T-cell (primary cell): ENCODE results near the gene EXOC3L1. TPM values are rescaled to one million over a fixed set of nuclear protein-coding genes. Genes with fewer than 3 reads are reported as not detected.

Source experiments
- ATAC-seq, 4 experiments: fragments of 200-7000 bp in 3 of 4; fragments of 150-1000 bp in 1 of 4; cut with Tn5 transposase; replicated peaks in 1 of 4; 1 replicate in 3 of 4; 2 replicates in 1 of 4; pipeline ENCODE4 v1.10.0; 2021; ENCODE audit warnings: moderate library complexity in 3 of 4, mild to moderate bottlenecking in 2 of 4, moderate number of reproducible peaks in 1 of 4
- CTCF ChIA-PET, 2 donors: fragments of 300-600 bp; sonication (Branson Sonifier 250); formaldehyde crosslinking; loops; one replicate each; lab custom pipeline; 2022; ENCODE audit warnings: antibody characterized with exemption in 2 of 2; lab: Charles Lee
- POLR2A ChIA-PET, 2 donors: fragments of 300-600 bp; sonication (Branson Sonifier 250); formaldehyde crosslinking; loops; one replicate each; lab custom pipeline; 2022; ENCODE audit warnings: antibody characterized with exemption in 2 of 2; lab: Charles Lee
- DNase-seq, 35 experiments: peaks; one replicate each; pipeline versions ENCODE4 v3.0.0 to v3.0.0-alpha.2; 2013 to 2023
- H3K27ac ChIP-seq: one replicate; pipeline ENCODE4 v1.5.1; 2013; ENCODE audit warnings: low read length
- H3K27me3 ChIP-seq, 2 experiments: replicated peaks in 1 of 2; 1 replicate in 1 of 2; 2 replicates in 1 of 2; pipeline versions ENCODE4 v1.6.1 to v1.7.0; 2013; ENCODE audit warnings: low read length in 1 of 2, mixed read lengths in 1 of 2; ENCODE audit not compliant: control insufficient read depth in 2 of 2, insufficient read depth in 2 of 2; ENCODE audit errors: extremely low read depth in 1 of 2
- H3K36me3 ChIP-seq, 2 donors: 1 replicate in 1 of 2; 2 replicates in 1 of 2; pipeline versions ENCODE4 v1.6.1 to v1.7.0; 2013; ENCODE audit warnings: low read length in 1 of 2; ENCODE audit not compliant: control insufficient read depth in 2 of 2, insufficient read depth in 1 of 2; ENCODE audit errors: extremely low read depth in 1 of 2
- H3K4me1 ChIP-seq, 2 experiments: 1 replicate in 1 of 2; 2 replicates in 1 of 2; pipeline versions ENCODE4 v1.6.1 to v1.7.0; 2013; ENCODE audit warnings: low read length in 2 of 2, mixed read lengths in 1 of 2; ENCODE audit not compliant: insufficient read depth in 2 of 2, control insufficient read depth in 1 of 2; ENCODE audit errors: extremely low read depth in 1 of 2
- H3K4me3 ChIP-seq, 2 donors: 1 replicate in 1 of 2; 2 replicates in 1 of 2; pipeline versions ENCODE4 v1.5.1 to v1.7.0; 2013; ENCODE audit warnings: mild to moderate bottlenecking in 2 of 2, low read length in 1 of 2, moderate library complexity in 1 of 2; ENCODE audit not compliant: control insufficient read depth in 1 of 2; ENCODE audit errors: extremely low read depth in 1 of 2
- H3K9me3 ChIP-seq: 2 replicates; pipeline ENCODE4 v1.7.0; 2013
- H3K27ac Mint-ChIP-seq, 2 donors: one replicate each; pipeline ENCODE4 v1.8.0; 2020 to 2021; ENCODE audit warnings: mild to moderate bottlenecking in 2 of 2, mixed read lengths in 2 of 2
- H3K27me3 Mint-ChIP-seq, 2 donors: one replicate each; pipeline ENCODE4 v1.8.0; 2021 to 2022; ENCODE audit warnings: mixed read lengths in 2 of 2
- H3K36me3 Mint-ChIP-seq: one replicate; pipeline ENCODE4 v1.8.0; 2021; ENCODE audit warnings: mixed read lengths
- H3K4me1 Mint-ChIP-seq, 3 donors: one replicate each; pipeline ENCODE4 v1.8.0; 2020 to 2022; ENCODE audit warnings: mixed read lengths in 3 of 3, mild to moderate bottlenecking in 1 of 3
- H3K4me3 Mint-ChIP-seq, 3 donors: one replicate each; pipeline ENCODE4 v1.8.0; 2020 to 2022; ENCODE audit warnings: mild to moderate bottlenecking in 3 of 3, mixed read lengths in 3 of 3, moderate library complexity in 3 of 3
- H3K9me3 Mint-ChIP-seq, 3 donors: one replicate each; pipeline ENCODE4 v1.8.0; 2020 to 2022; ENCODE audit warnings: mixed read lengths in 3 of 3
- WGBS: methylation state at CpG from one replicate; pipeline ENCODE4 v1.1.5; 2013; ENCODE audit warnings: missing lambda C conversion rate; ENCODE audit not compliant: insufficient coverage; 5-methylcytosine and 5-hydroxymethylcytosine counted together
- total RNA-seq, 35 experiments: library from RNA in 6 of 35; stranded (reverse) in 6 of 35; fragments of 120-200 nt in 1 of 35; gene quantifications; one replicate each; pipeline versions ENCODE4 v1.2.1 to v1.2.4 and lab custom pipeline; 2013 to 2026

The EXOC3L1 gene
- total RNA-seq, 5 donors from 2014 or later (not counting 1 experiment from before 2014, with no cell fraction given): 0.25 TPM; not detected in 4

DNA sequence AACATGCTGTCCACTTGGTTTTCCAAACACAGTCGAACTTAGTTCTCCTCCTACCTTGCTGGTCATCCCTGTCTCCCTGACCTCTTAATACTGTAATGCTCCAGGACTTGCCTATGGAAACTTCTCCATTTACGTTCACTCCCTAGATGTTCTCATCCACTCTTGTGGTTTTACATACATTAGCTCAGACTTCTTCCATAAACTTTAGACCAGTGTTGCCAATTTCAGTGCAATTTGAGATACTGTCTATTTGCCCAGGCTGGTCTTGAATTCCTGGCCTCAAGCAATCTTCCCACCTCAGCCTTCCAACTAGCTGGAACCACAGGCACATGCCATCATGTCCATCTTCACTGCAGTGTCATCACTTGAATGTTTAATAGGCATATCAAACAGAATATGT lies 7.6 kb downstream of the EXOC3L1 start:
- ATAC-seq: no peak
- peaks cover 3 to 43% of the 10 kb centered on the region in 2 experiments for H3K27me3 ChIP-seq
- no peak overlapping the region for H3K4me3 Mint-ChIP-seq

DNA sequence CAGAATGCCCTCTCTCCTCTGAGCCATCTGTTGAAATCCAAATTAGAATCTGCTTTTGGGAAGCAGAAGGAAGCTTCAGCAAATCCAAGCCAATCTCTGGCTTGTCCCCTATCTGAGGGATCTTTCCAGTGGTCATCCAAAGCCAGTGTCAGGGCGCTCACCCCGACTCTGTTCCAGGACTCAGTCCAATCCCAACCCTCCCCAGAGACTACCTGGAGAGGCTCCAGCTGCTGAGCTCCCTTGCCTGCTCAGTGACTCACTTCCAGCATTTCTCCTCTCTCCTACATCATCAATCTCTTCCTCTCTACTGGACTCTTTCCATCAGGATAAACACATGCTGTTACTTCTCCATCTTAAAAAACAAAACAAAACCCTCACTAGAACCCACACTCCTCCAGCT lies 8.6 kb downstream of the EXOC3L1 start:
- ATAC-seq: no peak
- CTCF ChIA-PET: interaction anchor here (0.7 to 2.1 kb wide), 2 partner anchors 22 to 28 kb away, joined by 4 to 8 read pairs; partner anchors contain the start of genes FBXL8 (in 1 of the 2) and TRADD (in 1 of the 2)
- Histone ChIP-seq H3K36me3 (no peaks in the 10 kb centered on the region), H3K27ac (no peak overlapping the region), H3K9me3 (no peaks in the 10 kb centered on the region), H3K4me1 (peaks cover 4 to 42% of the 10 kb centered on the region in 2 experiments), H3K27me3 (peaks cover 6 to 41% of the 10 kb centered on the region in 2 experiments), H3K4me3 (no peak overlapping the region)
- Mint-ChIP-seq H3K9me3 (no peaks in the 10 kb centered on the region), H3K4me1 (peaks cover 22 to 34% (median 23%) of the 10 kb centered on the region in 3 donors), H3K4me3 (no peak overlapping the region), H3K36me3 (no peaks in the 10 kb centered on the region), H3K27me3 (peaks cover 14 to 21% of the 10 kb centered on the region in 2 donors), H3K27ac (no peak overlapping the region)
- no peak for DNase-seq
- WGBS: 94% methylated on average over 2 of the region's 2 CpGs
- POLR2A ChIA-PET: interaction anchor here in 1 of 2 donors (1.0 kb wide), 1 partner anchor 229 kb away, joined by 10 read pairs; no protein-coding TSS in a partner anchor

More for the DNA sequence above, 7.6 kb downstream of the EXOC3L1 start:
- ChIA-PET POLR2A (interaction anchor here in 1 of 2 donors (1.0 kb wide), 1 partner anchor 230 kb away, joined by 10 read pairs; no protein-coding TSS in a partner anchor), CTCF (interaction anchor here (0.7 to 2.1 kb wide), 2 partner anchors 23 to 29 kb away, joined by 4 to 8 read pairs; partner anchors contain the start of genes FBXL8 (in 1 of the 2) and TRADD (in 1 of the 2))
- DNase-seq: no peak
- Mint-ChIP-seq H3K27me3 (peaks cover 9 to 13% of the 10 kb centered on the region in 2 donors), H3K9me3 (no peaks in the 10 kb centered on the region), H3K36me3 (no peaks in the 10 kb centered on the region), H3K4me1 (peaks cover 21 to 30% (median 22%) of the 10 kb centered on the region in 3 donors), H3K27ac (no peak overlapping the region)
- WGBS: 100% methylated on average over 2 of the region's 2 CpGs
- Histone ChIP-seq H3K36me3 (no peaks in the 10 kb centered on the region), H3K27ac (no peak overlapping the region), H3K4me3 (no peak overlapping the region), H3K9me3 (no peaks in the 10 kb centered on the region), H3K4me1 (peaks cover 4 to 42% of the 10 kb centered on the region in 2 experiments)

DNA sequence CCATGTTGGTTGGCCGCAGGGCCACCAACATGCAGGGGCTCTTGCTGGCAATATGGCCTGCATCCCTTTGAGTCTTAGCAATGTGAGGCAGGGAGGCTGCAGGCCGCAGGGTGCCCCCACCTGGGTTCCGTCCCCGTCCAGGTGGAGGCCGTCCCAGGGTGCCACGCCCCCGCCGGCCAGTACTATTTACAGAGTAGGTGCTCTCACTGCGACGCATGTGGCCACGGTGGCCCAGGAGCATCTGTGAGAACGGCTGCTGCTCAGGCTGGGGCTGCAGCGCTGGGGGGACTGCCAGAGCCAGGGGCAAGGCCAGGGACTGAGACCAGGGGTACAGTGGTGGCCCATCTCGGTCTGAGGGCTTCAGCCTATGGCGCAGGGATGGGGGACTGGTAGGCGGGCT lies 9.8 kb downstream of the EXOC3L1 start:
- H3K27me3 Mint-ChIP-seq: peaks cover 14 to 18% of the 10 kb centered on the region in 2 donors
- H3K4me1 Mint-ChIP-seq: peaks cover 17 to 29% (median 17%) of the 10 kb centered on the region in 3 donors
- no peaks in the 10 kb centered on the region for H3K36me3 Mint-ChIP-seq
- H3K9me3 Mint-ChIP-seq: no peaks in the 10 kb centered on the region
- no peak for ATAC-seq
- 93% methylated on average over 15 of the region's 16 CpGs for WGBS
- ChIA-PET CTCF (interaction anchor here (0.6 to 0.9 kb wide), 2 partner anchors 19 to 201 kb away, joined by 3 read pairs; no protein-coding TSS in a partner anchor), POLR2A (no interaction called here)
- Histone ChIP-seq H3K9me3 (no peaks in the 10 kb centered on the region), H3K4me1 (peaks cover 4 to 37% of the 10 kb centered on the region in 2 experiments), H3K27me3 (peaks cover 9 to 42% of the 10 kb centered on the region in 2 experiments), H3K4me3 (no peak overlapping the region), H3K27ac (no peak overlapping the region), H3K36me3 (no peaks in the 10 kb centered on the region)
- H3K4me3 Mint-ChIP-seq: no peak overlapping the region
- no peak for DNase-seq
- no peak overlapping the region for H3K27ac Mint-ChIP-seq

DNA sequence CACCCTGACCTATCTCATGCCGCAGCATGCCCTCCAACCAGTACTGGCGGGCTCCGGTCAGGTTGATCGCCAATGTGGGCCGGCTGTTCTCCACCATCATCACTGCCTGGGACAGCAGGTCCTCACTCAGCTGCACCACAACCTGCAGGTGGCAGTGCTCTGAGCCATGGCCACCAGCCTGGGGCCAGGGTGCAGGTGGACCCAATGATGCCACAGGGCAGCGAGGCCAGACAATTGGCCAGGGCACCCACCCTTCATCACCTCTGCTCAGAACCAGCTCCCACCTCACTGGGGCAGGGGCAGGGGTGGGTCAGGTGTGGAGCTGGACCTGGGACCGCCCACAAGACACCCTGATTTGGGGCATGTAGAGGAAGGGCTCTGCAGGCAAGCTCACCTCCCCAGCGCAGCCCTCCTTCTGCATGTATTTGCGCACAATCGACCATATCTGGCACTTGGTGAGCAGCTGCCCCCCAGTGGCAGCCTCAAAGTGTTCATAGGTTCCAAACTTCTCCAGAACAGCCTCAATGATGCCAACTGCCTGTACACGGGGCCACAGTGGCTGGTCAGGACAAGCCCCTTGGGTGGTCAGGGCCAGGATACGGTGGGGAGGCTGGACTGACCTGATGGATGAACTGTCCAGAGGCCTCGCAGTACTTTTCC lies 10.4 kb downstream of the EXOC3L1 start:
- POLR2A ChIA-PET: no interaction called here
- H3K27me3 ChIP-seq: peaks cover 13 to 46% of the 10 kb centered on the region in 2 experiments
- 92% methylated on average over 11 of the region's 13 CpGs for WGBS
- H3K36me3 ChIP-seq: no peaks in the 10 kb centered on the region
- no peak overlapping the region for H3K27ac ChIP-seq
- no peaks in the 10 kb centered on the region for H3K9me3 ChIP-seq
- Mint-ChIP-seq H3K9me3 (no peaks in the 10 kb centered on the region), H3K36me3 (no peaks in the 10 kb centered on the region), H3K27me3 (peaks cover 14 to 18% of the 10 kb centered on the region in 2 donors), H3K27ac (no peak overlapping the region), H3K4me3 (peak overlapping the region in 1 of 3 donors; percentile 13), H3K4me1 (peaks cover 12 to 25% (median 12%) of the 10 kb centered on the region in 3 donors)
- ATAC-seq (no peak), DNase-seq (no peak)
- CTCF ChIA-PET: interaction anchor here in 1 of 2 donors (0.5 to 0.9 kb wide), 3 partner anchors 22 to 889 kb away, joined by 3 to 4 read pairs (median 3); no protein-coding TSS in a partner anchor
- no peak overlapping the region for H3K4me3 ChIP-seq
- H3K4me1 ChIP-seq: peaks cover 4 to 37% of the 10 kb centered on the region in 2 experiments

DNA sequence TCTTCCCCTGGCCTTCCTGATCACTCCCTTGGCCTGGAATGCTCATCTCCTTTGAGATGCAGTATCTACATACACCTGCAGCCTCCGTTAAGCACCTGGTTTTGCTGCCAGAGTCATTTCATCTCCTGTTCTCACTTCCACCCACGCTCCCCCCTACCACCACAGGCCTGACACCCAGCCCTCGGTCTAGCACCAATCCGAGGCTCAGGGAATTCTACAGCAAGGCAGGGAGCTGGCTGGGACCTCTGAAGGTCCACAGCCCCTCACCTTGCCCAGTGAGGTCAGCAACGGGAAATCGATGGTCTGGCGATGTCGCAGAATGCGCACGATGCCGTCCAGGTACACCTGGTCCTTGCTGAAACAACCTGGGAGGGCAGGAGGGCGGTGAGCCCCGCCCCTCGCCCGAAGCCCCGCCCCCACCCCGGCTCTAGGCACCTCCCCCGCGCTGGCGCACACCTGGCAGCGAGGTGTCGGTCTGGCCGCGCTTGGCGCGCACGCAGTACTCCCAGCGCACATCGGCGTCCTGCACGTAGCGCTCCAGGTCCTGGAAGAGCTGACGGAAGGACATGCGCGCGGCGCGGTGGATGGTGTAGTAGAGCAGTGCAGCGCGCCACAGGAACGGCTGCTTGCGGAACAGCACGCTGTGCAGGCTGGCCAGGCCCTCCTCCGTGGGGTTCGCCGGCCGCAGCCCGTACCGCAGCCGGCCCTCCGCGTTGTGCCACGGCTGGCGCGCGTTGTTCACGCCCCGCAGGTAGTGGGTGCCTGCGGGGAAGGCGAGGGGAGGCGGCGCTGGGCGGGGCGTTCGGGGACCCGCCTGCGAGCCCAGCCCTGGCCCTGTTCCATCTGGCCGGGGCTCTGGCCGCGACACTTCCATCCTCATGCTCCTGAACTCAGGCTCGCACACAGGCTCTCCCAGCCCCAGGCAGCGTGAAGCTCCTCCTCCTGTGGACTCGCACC lies 11.9 kb downstream of the EXOC3L1 start:
- Histone ChIP-seq H3K27me3 (peaks cover 17 to 59% of the 10 kb centered on the region in 2 experiments), H3K4me3 (peak overlapping the region; percentile 35 to 37), H3K36me3 (no peaks in the 10 kb centered on the region), H3K4me1 (peaks cover under 1 to 45% of the 10 kb centered on the region in 2 experiments), H3K9me3 (no peaks in the 10 kb centered on the region), H3K27ac (no peak overlapping the region)
- peaks cover 21 to 34% (median 23%) of the 10 kb centered on the region in 3 donors for H3K4me1 Mint-ChIP-seq
- CTCF ChIA-PET: interaction anchor here in 1 of 2 donors (0.6 to 1.2 kb wide), 4 partner anchors 12 to 628 kb away, joined by 3 to 7 read pairs (median 4); partner anchors contain the start of genes FBXL8, RANBP10 and TRADD
- no peaks in the 10 kb centered on the region for H3K9me3 Mint-ChIP-seq
- WGBS: 5% methylated on average over 67 of the region's 73 CpGs
- H3K27ac Mint-ChIP-seq: no peak overlapping the region
- POLR2A ChIA-PET: interaction anchor here in 1 of 2 donors (0.5 to 0.7 kb wide), 2 partner anchors 46 to 140 kb away, joined by 3 to 7 read pairs; no protein-coding TSS in a partner anchor
- H3K4me3 Mint-ChIP-seq: peak overlapping the region; percentile 63 to 67 (median 64)
- ATAC-seq (peak; percentile 44 to 73 (median 52)), DNase-seq (peak in 34 of 35 experiments; percentile 31 to 77 (median 52))
- H3K36me3 Mint-ChIP-seq: no peaks in the 10 kb centered on the region
- H3K27me3 Mint-ChIP-seq: peaks cover 23 to 27% of the 10 kb centered on the region in 2 donors
